Measurements from ENCODE around the gene RNF220. TPM values are rescaled to one million over a fixed set of nuclear protein-coding genes. Genes with fewer than 3 reads are reported as not detected.

RNF220 gene
- total and polyA plus RNA-seq, 2 of the 4 experiments (the other 2 are of a cell fraction): 71.8 to 77.1 TPM

- BruUV-seq (replicated peaks): no TSS peak
- Histone ChIP-seq H3K4ac (ENCODE audit: low read depth, low read length) (no peak overlapping the region), H3K27me3 (ENCODE audit: control insufficient read depth, insufficient read depth, low read length) (peaks cover 51% of the 10 kb centered on the region), H3K9me3 (ENCODE audit: control insufficient read depth, insufficient read depth, low read length) (no peaks in the 10 kb centered on the region), H4K20me1 (ENCODE audit: insufficient read depth, low read length) (no peaks in the 10 kb centered on the region), H3K79me1 (ENCODE audit: low read depth in 1 of 2, low read length in 2 of 2) (no peaks in the 10 kb centered on the region), H3K4me1 (ENCODE audit: control insufficient read depth, insufficient read depth, low read length) (no peaks in the 10 kb centered on the region), H2BK120ac (ENCODE audit: low read depth, low read length) (no peak overlapping the region), H2BK5ac (ENCODE audit: low read depth, low read length, poor library complexity, severe bottlenecking) (no peak overlapping the region), H3K36me3 (ENCODE audit: control insufficient read depth, insufficient read depth, low read length) (no peaks in the 10 kb centered on the region), H3K14ac (replicated peaks; ENCODE audit: low read depth, low read length) (no peak overlapping the region), H4K5ac (ENCODE audit: low read depth, low read length) (no peak overlapping the region), H3K27ac (ENCODE audit: insufficient read depth, low read length) (no peak overlapping the region), H3K4me2 (ENCODE audit: low read depth, low read length) (no peak overlapping the region), H2AK5ac (ENCODE audit: low read depth, low read length) (no peak overlapping the region), H3K18ac (ENCODE audit: low read depth, low read length) (no peak overlapping the region), H4K8ac (ENCODE audit: low read depth in 2 of 2, low read length in 2 of 2) (no peak overlapping the region), H3K23ac (ENCODE audit: low read depth, low read length) (no peak overlapping the region), H3K9me1 (ENCODE audit: insufficient read depth, low read length) (no peaks in the 10 kb centered on the region), H3K56ac (ENCODE audit: extremely low read depth, insufficient read depth, low read length) (no peak overlapping the region), H2BK15ac (ENCODE audit: low read depth, low read length) (no peak overlapping the region), H3K9ac (ENCODE audit: low read depth, low read length) (no peak overlapping the region), H4K91ac (ENCODE audit: insufficient read depth, low read depth, low read length) (no peak overlapping the region), H2BK20ac (ENCODE audit: low read depth, low read length) (no peak overlapping the region), H2AK9ac (replicated peaks; ENCODE audit: low read depth, low read length, poor library complexity) (no peak overlapping the region), H3K4me3 (ENCODE audit: insufficient read depth, low read depth, low read length) (no peak overlapping the region), H2AFZ (replicated peaks; ENCODE audit: low read length, poor library complexity) (no peak overlapping the region)
- ATAC-seq (ENCODE audit: low read depth) (no peak), DNase-seq (no peak)
- ChIA-PET CTCF (no interaction called here), POLR2A (ENCODE audit: unreplicated experiment) (no interaction called here)
- 20% methylated on average over 1 of the region's 5 CpGs; no CpG with 5 or more reads in 1 of the 2 experiments for WGBS, 2 experiments (ENCODE audit: extremely low coverage in 2 of 2, insufficient read length in 1 of 2)
- TF ChIP-seq MXI1 (IDR thresholded peaks at IDR 0.05; ENCODE audit: borderline replicate concordance, low read depth, low read length): no peak
- no peak for TF ChIP-seq SMC3 (IDR thresholded peaks at IDR 0.05; ENCODE audit: low read depth, low read length)
- no peak for TF ChIP-seq RAD21 (IDR thresholded peaks at IDR 0.05; ENCODE audit: low read length)
- no peak for TF ChIP-seq CHD1 (IDR thresholded peaks at IDR 0.05; ENCODE audit: low read depth, low read length)
- TF ChIP-seq CEBPB (IDR thresholded peaks at IDR 0.05; ENCODE audit: low read depth, low read length): no peak
- TF ChIP-seq RCOR1 (IDR thresholded peaks at IDR 0.05; ENCODE audit: insufficient replicate concordance, low read length): no peak
- TF ChIP-seq NFE2L2 (IDR thresholded peaks at IDR 0.05; ENCODE audit: low read depth, low read length): no peak
- no peak for TF ChIP-seq USF2 (IDR thresholded peaks at IDR 0.05; ENCODE audit: low read depth, low read length)
- no peak for TF ChIP-seq MAFK (IDR thresholded peaks at IDR 0.05; ENCODE audit: low read depth, low read length)
- TF ChIP-seq RFX5 (IDR thresholded peaks at IDR 0.05; ENCODE audit: low read depth, low read length): no peak
- TF ChIP-seq FOS (IDR thresholded peaks at IDR 0.05; ENCODE audit: low read depth, low read length): no peak
- TF ChIP-seq POLR2A (IDR thresholded peaks at IDR 0.05; ENCODE audit: low read depth, low read length): no peak
- no peak for TF ChIP-seq BHLHE40 (IDR thresholded peaks at IDR 0.05; ENCODE audit: low read depth, low read length)
- TF ChIP-seq CTCF (conservative IDR thresholded peaks at IDR 0.05; ENCODE audit: low read depth, low read length): no peak
- intact Hi-C loops (cut with micrococcal nuclease): no loop called here
- in situ Hi-C loops (cut with MboI; ENCODE audit: low sequenced_read_pairs): no loop called here
- dilution Hi-C loops (cut with HindIII; ENCODE audit: low sequenced_read_pairs, unreplicated experiment): no loop called here
Measured at GRCh38 chr1:44549510-44549909, 144.5 kb downstream of the RNF220 start.
